Stimulated activated CD4-positive, alpha-beta T cell treated with anti-CD3 and anti-CD28 coated beads, Interleukin-4, amount 100 ng/mL, for 48 hours (primary cell): ENCODE data around the gene TMEM120B.
A peak's percentile ranks its signal among the peaks of the same experiment; 100 is the strongest.
"Not testable (repeated sequence)": the region's sequence is repeated elsewhere in the genome, so short reads cannot be mapped to it uniquely, and the experiment has no call there.

Source experiments
- DNase-seq, 2 donors: peaks; one replicate each; pipeline ENCODE4 v3.0.0-alpha.2; 2020; ENCODE audit warnings: low read depth in 2 of 2

TMEM120B gene

GRCh38 chr12:121775501-121775900, 62.9 kb downstream of the TMEM120B start:
- no peak for DNase-seq

- peak; percentile 88 to 96 for DNase-seq
These were observed 63.9 kb downstream of the TMEM120B start for GRCh38 chr12:121776190-121777098.

GRCh38 chr12:121778567-121779421, 66.2 kb downstream of the TMEM120B start:
- DNase-seq = no peak

- no peak for DNase-seq
These were observed 66.9 kb downstream of the TMEM120B start for GRCh38 chr12:121779422-121779895.

GRCh38 chr12:121780429-121780828, 67.9 kb downstream of the TMEM120B start:
- DNase-seq = no peak

GRCh38 chr12:121781484-121781997, 69.0 kb downstream of the TMEM120B start:
- no peak for DNase-seq

- peak in 1 of 2 donors; percentile 67 for DNase-seq
These were observed 69.7 kb downstream of the TMEM120B start for GRCh38 chr12:121781998-121782979.

GRCh38 chr12:121783766-121784165, 71.2 kb downstream of the TMEM120B start:
- DNase-seq = no peak

- no peak for DNase-seq
These were observed 71.9 kb downstream of the TMEM120B start for GRCh38 chr12:121784460-121784859.

GRCh38 chr12:121786440-121786825, 73.9 kb downstream of the TMEM120B start:
- no peak for DNase-seq

GRCh38 chr12:121787063-121788025, 74.8 kb downstream of the TMEM120B start:
- DNase-seq = no peak

GRCh38 chr12:121788176-121788818, 75.7 kb downstream of the TMEM120B start:
- DNase-seq = no peak

GRCh38 chr12:121789233-121789781, 76.8 kb downstream of the TMEM120B start:
- DNase-seq = no peak

- peak; percentile 82 to 91 for DNase-seq
These were observed 77.5 kb downstream of the TMEM120B start for GRCh38 chr12:121789800-121790728.

GRCh38 chr12:121790785-121791184, 78.2 kb downstream of the TMEM120B start:
- DNase-seq = not testable (repeated sequence)

- no peak for DNase-seq
These were observed 79.4 kb downstream of the TMEM120B start for GRCh38 chr12:121791671-121792551.
